K562 (cell line): ENCODE measurements around the gene GAL3ST2. TPM values are rescaled to one million over a fixed set of nuclear protein-coding genes. Genes with fewer than 3 reads are reported as not detected.
"Not testable (repeated sequence)": the region's sequence is repeated elsewhere in the genome, so short reads cannot be mapped to it uniquely, and the experiment has no call there.

Source experiments
- ATAC-seq: fragments of 200-7000 bp; cut with Tn5 transposase; 3 replicates; pipeline ENCODE4 v1.9.1; 2020; ENCODE audit warnings: moderate library complexity
- BruUV-seq: library from RNA; stranded (reverse); fragments of 400-500 nt; replicated peaks from 2 replicates; lab custom pipeline; 2021; lab: Mats Ljungman, UMichigan
- CTCF ChIA-PET: fragments of 300-600 bp; formaldehyde crosslinking; extraction: SDS; loops from one replicate; lab custom pipeline; 2021; ENCODE audit warnings: low intra/inter-chr PET ratio; lab: Yijun Ruan, JAX
- POLR2A ChIA-PET: fragments of 300-600, 350-650 bp; sonication (Branson Sonifier 250); formaldehyde crosslinking; extraction: SDS; loops from one replicate; lab custom pipeline; 2021; ENCODE audit warnings: antibody characterized with exemption, inconsistent platforms; lab: Yijun Ruan, JAX
- DNase-seq, 4 experiments: peaks; one replicate each; pipeline versions ENCODE4 v3.0.0 to v3.0.0-alpha.2; 2011 to 2018; ENCODE audit warnings: low spot score in 3 of 4, mixed read lengths in 3 of 4; ENCODE audit errors: extremely low read depth in 1 of 4
- FAIRE-seq: peaks from 2 replicates; lab custom pipeline; 2011; peaks lifted over from hg19 to GRCh38; lab: Jason Lieb, UNC
- H2AFZ ChIP-seq: 2 replicates; pipeline ENCODE4 v1.6.0; 2011; ENCODE audit warnings: low read depth, low read length, control low read depth, inconsistent platforms
- H3K27ac ChIP-seq: fragments of 200-600 bp; 3 replicates; pipeline ENCODE4 v1.8.0; 2011; ENCODE audit warnings: low read depth, mild to moderate bottlenecking, control low read depth, inconsistent platforms, low read length, moderate library complexity, mixed read lengths; ENCODE audit errors: extremely low read depth
- H3K27me3 ChIP-seq, 2 experiments: fragments of 300-600 bp in 1 of 2; 2 replicates in 1 of 2; 3 replicates in 1 of 2; pipeline versions ENCODE4 v1.6.0 to v1.8.0; 2011; ENCODE audit warnings: inconsistent platforms in 2 of 2, low read length in 2 of 2, mild to moderate bottlenecking in 1 of 2, mixed read lengths in 1 of 2, moderate library complexity in 1 of 2; ENCODE audit not compliant: control insufficient read depth in 2 of 2, insufficient read depth in 2 of 2
- H3K36me3 ChIP-seq: fragments of 300-600 bp; 3 replicates; pipeline ENCODE4 v1.8.0; 2011; ENCODE audit warnings: mild to moderate bottlenecking, low read length, inconsistent platforms; ENCODE audit not compliant: control insufficient read depth, insufficient read depth
- H3K4me1 ChIP-seq, 2 experiments: fragments of 200-600 bp in 1 of 2; replicated peaks in 1 of 2; 2 replicates in 1 of 2; 3 replicates in 1 of 2; pipeline versions ENCODE4 v1.5.1 to v1.8.0; 2011; ENCODE audit warnings: inconsistent platforms in 2 of 2, low read length in 2 of 2, mild to moderate bottlenecking in 1 of 2, mixed read lengths in 1 of 2, moderate library complexity in 1 of 2; ENCODE audit not compliant: control insufficient read depth in 2 of 2, insufficient read depth in 2 of 2
- H3K4me2 ChIP-seq: 2 replicates; pipeline ENCODE4 v1.6.1; 2011; ENCODE audit warnings: low read length, control low read depth, inconsistent platforms, mixed read lengths; ENCODE audit not compliant: insufficient read depth
- H3K4me3 ChIP-seq: fragments of 200-600 bp; sonication (generic), shearing (Covaris generic); 2 replicates; pipeline ENCODE4 v1.5.1; 2016; ENCODE audit warnings: control low read depth, inconsistent platforms
- H3K79me2 ChIP-seq: fragments of 200-600 bp; 3 replicates; pipeline ENCODE4 v1.8.0; 2011; ENCODE audit warnings: low read length, inconsistent platforms; ENCODE audit not compliant: control insufficient read depth, insufficient read depth
- H3K9ac ChIP-seq, 2 experiments: 2 replicates each; pipeline versions ENCODE4 v1.6.0 to v1.6.1; 2011; ENCODE audit warnings: low read depth in 2 of 2, low read length in 2 of 2, control low read depth in 1 of 2, inconsistent platforms in 1 of 2, mild to moderate bottlenecking in 1 of 2, mixed read lengths in 1 of 2; ENCODE audit not compliant: insufficient read depth in 1 of 2
- H3K9me1 ChIP-seq: one replicate; pipeline ENCODE4 v1.6.0; 2011; ENCODE audit warnings: inconsistent platforms, mild to moderate bottlenecking, low read length, moderate library complexity; ENCODE audit not compliant: control insufficient read depth, insufficient read depth
- H3K9me3 ChIP-seq: replicated peaks from 2 replicates; pipeline ENCODE4 v1.5.1; 2011; ENCODE audit warnings: low read depth, low read length, inconsistent platforms; ENCODE audit not compliant: control insufficient read depth, insufficient read depth
- H4K20me1 ChIP-seq: replicated peaks from 2 replicates; pipeline ENCODE4 v1.6.1; 2011; ENCODE audit warnings: low read length, inconsistent platforms, mixed read lengths; ENCODE audit not compliant: control insufficient read depth, insufficient read depth
- ADNP ChIP-seq: fragments of 200-800 bp; sonication (Bioruptor generic); IDR thresholded peaks from 2 replicates; pipeline ENCODE4 v1.6.1; 2016; ENCODE audit warnings: missing genetic modification characterization, missing compliant biosample characterization
- CBX3 ChIP-seq, 2 experiments: IDR thresholded peaks; 1 replicate in 1 of 2; 2 replicates in 1 of 2; pipeline ENCODE4 v1.6.1; 2012; ENCODE audit warnings: inconsistent platforms in 2 of 2, low read length in 2 of 2, borderline replicate concordance in 1 of 2, control low read depth in 1 of 2
- ETV5 ChIP-seq: sonication (generic); formaldehyde crosslinking; IDR thresholded peaks from 2 replicates; pipeline ENCODE4 v1.4.0; 2020; ENCODE audit warnings: low read depth, mild to moderate bottlenecking, missing genetic modification reagents
- FOXA3 ChIP-seq, 2 experiments: fragments of 450-650 bp in 1 of 2; sonication (generic) in 1 of 2; formaldehyde crosslinking; IDR thresholded peaks in 1 of 2; conservative IDR thresholded peaks in 1 of 2; 2 replicates each; pipeline versions ENCODE4 v1.4.0 to v1.8.0; 2020 to 2022; ENCODE audit warnings: mild to moderate bottlenecking in 2 of 2, missing genetic modification reagents in 1 of 2
- GABPB1 ChIP-seq: sonication (generic); formaldehyde crosslinking; IDR thresholded peaks from 2 replicates; pipeline ENCODE4 v1.8.0; 2022; ENCODE audit warnings: mild to moderate bottlenecking, missing genetic modification reagents
- JUN ChIP-seq, 2 experiments: sonication (generic) in 1 of 2; formaldehyde crosslinking in 1 of 2; IDR thresholded peaks; 2 replicates each; pipeline versions ENCODE4 v1.6.1 to v1.8.0; 2012 to 2022; ENCODE audit warnings: borderline replicate concordance in 2 of 2, mild to moderate bottlenecking in 2 of 2, improper control_type of control experiment in 1 of 2, low read depth in 1 of 2, low read length in 1 of 2, missing genetic modification reagents in 1 of 2
- L3MBTL2 ChIP-seq: fragments of 450-650 bp; IDR thresholded peaks from 2 replicates; pipeline ENCODE4 v1.6.1; 2016; ENCODE audit warnings: mild to moderate bottlenecking, moderate library complexity
- NKRF ChIP-seq: fragments of 450-650 bp; IDR thresholded peaks from 2 replicates; pipeline ENCODE4 v1.6.1; 2016; ENCODE audit warnings: borderline replicate concordance
- NONO ChIP-seq, 2 experiments: fragments of 200-400 bp in 1 of 2; fragments of 450-650 bp in 1 of 2; formaldehyde crosslinking in 1 of 2; IDR thresholded peaks; 2 replicates each; pipeline ENCODE4 v1.6.1; 2017; ENCODE audit warnings: low read depth in 2 of 2, mild to moderate bottlenecking in 2 of 2, moderate library complexity in 2 of 2, low read length in 1 of 2
- TCF3 ChIP-seq: sonication (generic); formaldehyde crosslinking; IDR thresholded peaks from 2 replicates; pipeline ENCODE4 v1.4.0; 2020; ENCODE audit warnings: mild to moderate bottlenecking, missing genetic modification reagents
- TOE1 ChIP-seq, 2 experiments: fragments of 450-650 bp in 1 of 2; sonication (generic) in 1 of 2; formaldehyde crosslinking in 1 of 2; IDR thresholded peaks; 2 replicates each; pipeline versions ENCODE4 v1.7.1 to v1.8.0; 2016 to 2022; ENCODE audit warnings: borderline replicate concordance in 2 of 2, mild to moderate bottlenecking in 2 of 2, antibody characterized with exemption in 1 of 2, inconsistent platforms in 1 of 2, low read depth in 1 of 2, missing genetic modification reagents in 1 of 2, moderate library complexity in 1 of 2
- ZBTB2 ChIP-seq: fragments of 450-650 bp; IDR thresholded peaks from 2 replicates; pipeline ENCODE4 v1.6.1; 2016; ENCODE audit warnings: antibody characterized with exemption
- ZNF511 ChIP-seq: sonication (generic); formaldehyde crosslinking; IDR thresholded peaks from 2 replicates; pipeline ENCODE4 v1.8.0; 2022; ENCODE audit warnings: mild to moderate bottlenecking, missing genetic modification reagents
- WGBS: fragments of 100-300 bp; shearing (Covaris generic); methylation state at CpG from one replicate; pipeline ENCODE4 v1.1.6; 2016; ENCODE audit warnings: low coverage, mixed read lengths; ENCODE audit not compliant: insufficient coverage; ENCODE audit errors: missing lambda C conversion rate; 5-methylcytosine and 5-hydroxymethylcytosine counted together
- in situ Hi-C: fragments of 300-500 bp; cut with MboI; formaldehyde crosslinking; loops from 4 replicates; pipeline ENCODE4 v1.15.0; 2018; ENCODE audit warnings: inconsistent platforms, mixed read lengths
- intact Hi-C: fragments of 100-400 bp; cut with micrococcal nuclease; formaldehyde crosslinking; loops from 2 replicates; pipeline ENCODE4 v1.14.2; 2022
- polyA plus RNA-seq, 8 experiments: library from polyadenylated mRNA; depleted of rRNA in 4 of 8; stranded (reverse) in 5 of 8; unstranded in 3 of 8; fragments of >200 nt; fragmentation: Nextera tagmentation in 2 of 8; fragmentation: Illumina TruSeq in 1 of 8; extraction: Ambion mirVana in 2 of 8; extraction: Trizol in 1 of 8; gene quantifications; 2 replicates each; pipeline versions ENCODE4 v1.2.1 to v1.2.3, GENCODE V29; 2011 to 2014; ENCODE audit warnings: inconsistent platforms in 1 of 8, missing spikeins in 1 of 8
- total RNA-seq, 7 experiments: library from RNA; depleted of rRNA in 6 of 7; stranded (reverse); fragments of >200 nt in 6 of 7; fragmentation: Illumina TruSeq in 2 of 7; extraction: Trizol in 2 of 7; gene quantifications; 2 replicates each; pipeline versions ENCODE4 v1.2.1 to v1.2.3, GENCODE V29; 2011 to 2021; ENCODE audit warnings: low replicate concordance in 1 of 7

The GAL3ST2 gene
- total and polyA plus RNA-seq, 9 of the 15 experiments (the other 6 are each of a cell fraction or from before 2014, with no cell fraction given), result 0.42 TPM; not detected in 8

GRCh38 chr2:241823531-241824437 lies 47.2 kb downstream of the GAL3ST2 start:
- H3K4me3 ChIP-seq; H3K36me3 ChIP-seq; H3K9me3 ChIP-seq; BruUV-seq; FAIRE-seq; intact Hi-C loops; H3K9me1 ChIP-seq; in situ Hi-C loops; H4K20me1 ChIP-seq; H3K79me2 ChIP-seq; CTCF ChIA-PET; POLR2A ChIA-PET; H3K27me3 ChIP-seq; TF ChIP-seq JUN (IDR thresholded peaks at IDR 0.05; ENCODE audit: borderline replicate concordance, low read depth, low read length); TOE1 (IDR thresholded peaks at IDR 0.05; ENCODE audit: borderline replicate concordance): not testable (repeated sequence)
- WGBS, result 20% methylated on average over 21 of the region's 45 CpGs
- Histone ChIP-seq H3K9ac (peak overlapping the region in 1 of 2 experiments; percentile 52; a peak in 1 of 4 replicates), H2AFZ (peak overlapping the region; percentile 90), H3K4me1 (peaks cover 8 to 35% of the 10 kb centered on the region in 2 experiments; a peak in 4 of 5 replicates), H3K4me2 (peak overlapping the region; percentile 51), H3K27ac (0 out of 3 replicates have a peak overlapping the region, but pooled peaks have one; percentile 26)
- ATAC-seq (peak; percentile 39; the same call in 1 of the 3 replicates), DNase-seq (peak; percentile 49 to 63 (median 54))
- TF ChIP-seq ADNP (tag) (0 out of 2 replicates have a peak, but pooled peaks have one; percentile 56), JUN (CRISPR knock-in tag; IDR thresholded peaks at IDR 0.05; ENCODE audit: borderline replicate concordance) (peak; percentile 23; the same call in 1 of the 2 replicates), ETV5 (CRISPR knock-in tag) (0 out of 2 replicates have a peak, but pooled peaks have one; percentile 37), TCF3 (CRISPR knock-in tag) (peak; percentile 35; the same call in 1 of the 2 replicates), L3MBTL2 (peak; percentile 99), NKRF (0 out of 2 replicates have a peak, but pooled peaks have one; percentile 19), TOE1 (CRISPR knock-in tag; IDR thresholded peaks at IDR 0.05; ENCODE audit: borderline replicate concordance, low read depth) (peak; percentile 65; the same call in 1 of the 2 replicates), NONO (IDR thresholded peaks at IDR 0.05; ENCODE audit: low read depth in 2 of 2, low read length in 1 of 2) (0 out of 4 replicates have a peak, but pooled peaks of 1 of the 2 experiments have one; percentile 22), FOXA3 (CRISPR knock-in tag; conservative IDR thresholded peaks at IDR 0.05 in 1 of 2, IDR thresholded peaks at IDR 0.05 in 1 of 2) (peak in 1 of 2 experiments; percentile 76; a peak in 1 of 4 replicates), GABPB1 (CRISPR knock-in tag) (0 out of 2 replicates have a peak, but pooled peaks have one; percentile 49), ZBTB2 (peak; percentile 93), CBX3 (IDR thresholded peaks at IDR 0.05; ENCODE audit: borderline replicate concordance in 1 of 2, low read length in 2 of 2) (peak in 1 of 2 experiments; percentile 50; a peak in 1 of 3 replicates), ZNF511 (CRISPR knock-in tag) (peak; percentile 93)
